Retinal pigment epithelial cell (primary cell): Measurements from ENCODE around the gene VIM.
"Not testable (repeated sequence)": the region's sequence is repeated elsewhere in the genome, so short reads cannot be mapped to it uniquely, and the experiment has no call there.

Source experiments
- DNase-seq: peaks from one replicate; pipeline ENCODE4 v3.0.0-alpha.2; 2010; ENCODE audit warnings: low read depth
- H3K4me3 ChIP-seq: 2 replicates; pipeline ENCODE4 v1.5.1; 2011; ENCODE audit warnings: mild to moderate bottlenecking, low read length, control low read depth, moderate library complexity
- TF ChIP-seq, protein P1 (sequence below): conservative IDR thresholded peaks from 2 replicates; pipeline ENCODE4 v1.5.1; 2011; ENCODE audit warnings: low read depth, low read length, control low read depth, inconsistent platforms

VIM gene

DNA sequence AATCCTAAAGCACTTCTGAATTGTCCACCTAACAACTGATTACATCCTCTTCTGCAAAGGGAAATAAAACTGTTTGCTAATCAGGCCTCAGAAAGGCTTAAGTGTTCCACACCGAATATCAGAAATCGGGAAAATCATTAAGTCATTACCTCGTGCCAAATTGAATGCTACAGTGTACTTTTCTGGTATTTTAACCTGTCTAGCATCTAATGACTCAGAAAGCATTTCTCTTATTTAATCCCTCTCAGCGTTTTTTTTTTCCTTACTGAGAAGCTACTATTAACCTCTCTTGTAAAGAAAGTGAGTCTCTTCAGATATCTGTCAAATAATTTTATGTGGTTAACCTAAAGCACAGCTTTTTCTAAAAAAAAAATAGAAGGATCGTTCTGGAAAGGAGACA lies 28.6 kb downstream of the VIM start:
- TF ChIP-seq, protein P1, sequence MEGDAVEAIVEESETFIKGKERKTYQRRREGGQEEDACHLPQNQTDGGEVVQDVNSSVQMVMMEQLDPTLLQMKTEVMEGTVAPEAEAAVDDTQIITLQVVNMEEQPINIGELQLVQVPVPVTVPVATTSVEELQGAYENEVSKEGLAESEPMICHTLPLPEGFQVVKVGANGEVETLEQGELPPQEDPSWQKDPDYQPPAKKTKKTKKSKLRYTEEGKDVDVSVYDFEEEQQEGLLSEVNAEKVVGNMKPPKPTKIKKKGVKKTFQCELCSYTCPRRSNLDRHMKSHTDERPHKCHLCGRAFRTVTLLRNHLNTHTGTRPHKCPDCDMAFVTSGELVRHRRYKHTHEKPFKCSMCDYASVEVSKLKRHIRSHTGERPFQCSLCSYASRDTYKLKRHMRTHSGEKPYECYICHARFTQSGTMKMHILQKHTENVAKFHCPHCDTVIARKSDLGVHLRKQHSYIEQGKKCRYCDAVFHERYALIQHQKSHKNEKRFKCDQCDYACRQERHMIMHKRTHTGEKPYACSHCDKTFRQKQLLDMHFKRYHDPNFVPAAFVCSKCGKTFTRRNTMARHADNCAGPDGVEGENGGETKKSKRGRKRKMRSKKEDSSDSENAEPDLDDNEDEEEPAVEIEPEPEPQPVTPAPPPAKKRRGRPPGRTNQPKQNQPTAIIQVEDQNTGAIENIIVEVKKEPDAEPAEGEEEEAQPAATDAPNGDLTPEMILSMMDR = no peak
- DNase-seq = peak; percentile 90
- no peak overlapping the region for H3K4me3 ChIP-seq

DNA sequence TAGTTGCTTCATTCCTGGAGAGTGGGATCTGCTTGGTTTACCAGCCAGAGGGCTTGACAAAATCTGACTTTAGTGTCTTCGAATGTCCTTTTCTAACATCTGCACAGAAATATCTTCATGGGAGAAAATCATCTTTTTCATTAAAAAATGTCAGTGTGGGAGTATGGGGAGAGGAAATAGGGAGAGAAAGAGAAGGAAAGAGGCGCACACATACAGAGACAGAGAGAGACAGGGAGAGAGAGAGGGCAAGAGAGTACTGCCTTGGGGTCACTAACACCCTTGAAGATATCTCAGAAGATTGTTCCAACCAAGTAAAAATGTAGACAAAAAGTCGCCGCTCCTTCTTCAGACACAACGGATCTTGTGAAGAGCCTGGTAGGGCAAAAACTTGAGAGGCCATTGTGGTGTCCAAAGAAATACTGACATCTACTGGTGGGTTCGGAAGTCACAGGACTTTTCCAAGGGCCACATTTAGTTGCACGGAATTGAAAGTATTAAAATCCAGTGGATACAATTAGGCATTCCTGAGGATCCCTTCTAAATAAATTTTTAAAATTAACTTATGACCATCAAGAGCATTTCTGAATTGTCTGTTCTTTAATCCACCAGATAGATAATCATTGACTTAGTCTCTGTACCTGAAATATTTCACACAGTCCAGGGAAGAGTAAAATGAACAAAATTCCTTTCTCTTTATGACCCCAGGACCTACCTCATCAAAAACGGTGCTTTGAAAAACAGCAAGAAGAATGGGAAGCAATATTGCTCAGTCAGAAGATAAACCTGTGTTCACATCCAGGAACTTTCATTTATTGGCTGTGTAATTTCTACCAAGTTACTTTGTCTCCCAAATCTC lies 29.7 kb downstream of the VIM start:
- no peak for DNase-seq
- TF ChIP-seq, protein P1 = peak; percentile 82
- peak overlapping the region; percentile 25 for H3K4me3 ChIP-seq

DNA sequence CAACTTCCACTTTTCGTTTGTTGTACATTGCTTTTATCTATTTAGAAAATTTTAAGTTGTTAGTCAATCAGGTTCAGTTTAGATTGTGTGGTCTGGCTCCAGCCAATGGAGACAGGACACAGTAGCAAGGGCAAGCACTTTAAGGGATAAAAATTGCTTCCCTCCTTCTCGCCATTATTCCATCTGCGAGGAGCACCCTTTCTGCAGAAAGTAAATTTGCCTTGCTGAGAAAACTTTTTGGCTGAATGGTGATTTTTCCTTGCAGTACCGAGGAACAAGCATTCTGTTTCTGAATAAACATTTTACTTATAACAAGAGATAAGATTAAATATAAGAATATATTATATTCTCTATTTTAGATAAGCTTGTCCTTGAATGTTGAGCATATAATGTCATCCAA lies 34.5 kb downstream of the VIM start:
- TF ChIP-seq, protein P1 = no peak
- no peak overlapping the region for H3K4me3 ChIP-seq
- DNase-seq = no peak

DNA sequence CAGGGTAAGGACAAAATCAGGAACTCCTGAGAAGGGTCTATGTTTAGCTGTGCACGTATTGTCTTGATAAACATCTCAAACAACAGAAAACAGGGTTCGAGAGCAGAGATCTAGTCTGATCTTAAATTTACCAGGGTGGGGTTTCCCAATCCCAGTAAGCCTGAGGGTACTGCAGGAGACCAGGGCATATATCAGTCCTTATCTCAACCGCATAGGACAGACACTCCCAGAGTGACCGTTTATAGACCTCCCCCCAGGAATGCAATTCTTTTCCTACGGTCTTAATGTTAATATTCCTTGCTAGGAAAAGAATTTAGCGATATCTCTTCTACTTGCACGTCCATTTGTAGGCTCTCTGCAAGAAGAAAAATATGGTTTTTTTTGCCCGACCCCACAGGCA lies 35.5 kb downstream of the VIM start:
- no peak overlapping the region for H3K4me3 ChIP-seq
- no peak for DNase-seq
- TF ChIP-seq, protein P1 = no peak

DNA sequence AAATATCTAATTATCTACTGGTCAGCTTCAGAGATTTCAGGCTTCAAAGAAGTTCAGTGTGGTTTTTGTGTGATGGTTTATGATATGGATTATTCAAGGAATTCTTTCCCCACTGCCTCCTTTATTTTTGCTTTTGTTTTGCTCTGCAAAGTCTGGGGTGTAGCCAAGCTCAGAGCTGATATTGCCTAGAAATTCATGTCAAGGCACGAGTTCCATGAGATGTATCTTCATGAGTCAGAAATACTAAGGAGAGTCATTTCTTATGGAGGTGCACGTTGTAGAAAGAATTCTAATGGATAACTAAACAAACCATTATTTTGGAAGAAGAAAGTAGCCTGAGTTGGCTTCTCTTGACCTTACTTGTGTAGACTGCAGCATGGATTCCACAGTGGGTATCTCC lies 37.4 kb downstream of the VIM start:
- TF ChIP-seq, protein P1 = no peak
- no peak overlapping the region for H3K4me3 ChIP-seq
- no peak for DNase-seq

DNA sequence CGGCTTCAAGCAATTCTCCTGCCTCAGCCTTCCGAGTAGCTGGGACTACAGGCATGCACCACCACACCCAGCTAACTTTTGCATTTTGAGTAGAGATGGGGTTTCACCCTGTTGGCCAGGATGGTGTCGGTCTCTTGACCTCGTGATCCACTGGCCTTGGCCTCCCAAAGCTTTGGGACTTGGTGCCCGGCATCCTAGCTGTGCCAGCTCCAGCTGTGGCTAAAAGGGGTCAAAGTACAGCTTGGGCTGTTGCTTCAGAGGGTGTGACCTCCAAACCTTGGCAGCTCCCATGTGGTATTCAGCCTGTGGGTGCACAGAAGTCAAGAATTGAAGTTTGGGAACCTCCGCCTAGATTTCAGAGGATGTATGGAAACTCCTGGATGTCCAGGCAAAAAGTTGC lies 38.5 kb downstream of the VIM start:
- not testable (repeated sequence) for DNase-seq, H3K4me3 ChIP-seq

DNA sequence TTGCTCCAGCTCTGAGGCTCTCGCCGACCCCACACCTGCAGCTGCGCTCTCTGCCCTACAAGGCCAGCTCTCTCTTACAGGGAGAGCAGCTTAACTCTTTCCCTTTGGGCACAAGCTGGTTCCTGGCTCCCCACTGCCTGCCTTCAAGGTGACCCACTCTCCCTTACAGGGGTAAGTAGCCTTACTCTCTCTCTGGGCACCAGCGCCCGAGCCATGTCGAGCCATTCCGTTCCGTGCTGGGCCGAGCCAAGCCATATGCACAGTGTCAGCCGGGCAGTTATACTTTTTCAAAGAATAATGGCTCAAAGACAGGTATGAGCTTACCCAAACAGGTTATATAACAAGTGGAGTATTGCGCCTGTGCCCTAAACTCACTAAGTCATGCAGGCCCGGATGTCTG lies 44.6 kb downstream of the VIM start:
- no peak overlapping the region for H3K4me3 ChIP-seq
- TF ChIP-seq, protein P1 = no peak
- no peak for DNase-seq

DNA sequence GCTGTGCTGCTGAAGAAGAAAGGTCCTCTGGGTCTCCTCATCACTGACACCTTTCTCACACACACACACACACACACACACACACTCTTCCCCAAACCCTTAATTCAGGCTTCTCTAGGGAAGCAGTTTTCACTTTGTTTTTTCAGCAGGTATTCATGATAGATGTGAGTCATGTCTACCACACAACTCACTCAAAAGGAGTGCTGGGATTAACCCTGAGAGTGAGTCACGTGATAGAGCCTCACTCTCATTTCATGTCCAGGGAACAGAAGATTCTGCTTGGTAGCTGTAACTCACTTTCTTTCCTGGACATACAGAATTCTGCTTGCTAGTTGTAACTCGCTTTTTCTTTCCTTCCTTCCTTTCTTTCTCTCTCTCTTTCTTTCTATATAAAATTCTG lies 45.4 kb downstream of the VIM start:
- TF ChIP-seq, protein P1 = no peak
- no peak overlapping the region for H3K4me3 ChIP-seq
- DNase-seq = peak; percentile 75
